Gastrocnemius medialis (tissue), 4 donors: ENCODE data around the gene USP5.

Source experiments
- POLR2A ChIP-seq, 2 donors: fragments of 450-650 bp; IDR thresholded peaks; one replicate each; pipeline ENCODE4 v1.6.1; 2017; ENCODE audit warnings: antibody characterized with exemption in 2 of 2, mild to moderate bottlenecking in 2 of 2, moderate library complexity in 2 of 2
- TF ChIP-seq, protein P1 (sequence below), 5 experiments: fragments of 450-650 bp in 3 of 5; fragments of 200-600 bp in 2 of 5; sonication (generic) in 2 of 5; IDR thresholded peaks in 4 of 5; conservative IDR thresholded peaks in 1 of 5; 1 replicate in 4 of 5; 2 replicates in 1 of 5; pipeline ENCODE4 v1.5.1; 2016 to 2019; ENCODE audit warnings: antibody characterized with exemption in 5 of 5, mild to moderate bottlenecking in 3 of 5, moderate library complexity in 3 of 5

DNA sequence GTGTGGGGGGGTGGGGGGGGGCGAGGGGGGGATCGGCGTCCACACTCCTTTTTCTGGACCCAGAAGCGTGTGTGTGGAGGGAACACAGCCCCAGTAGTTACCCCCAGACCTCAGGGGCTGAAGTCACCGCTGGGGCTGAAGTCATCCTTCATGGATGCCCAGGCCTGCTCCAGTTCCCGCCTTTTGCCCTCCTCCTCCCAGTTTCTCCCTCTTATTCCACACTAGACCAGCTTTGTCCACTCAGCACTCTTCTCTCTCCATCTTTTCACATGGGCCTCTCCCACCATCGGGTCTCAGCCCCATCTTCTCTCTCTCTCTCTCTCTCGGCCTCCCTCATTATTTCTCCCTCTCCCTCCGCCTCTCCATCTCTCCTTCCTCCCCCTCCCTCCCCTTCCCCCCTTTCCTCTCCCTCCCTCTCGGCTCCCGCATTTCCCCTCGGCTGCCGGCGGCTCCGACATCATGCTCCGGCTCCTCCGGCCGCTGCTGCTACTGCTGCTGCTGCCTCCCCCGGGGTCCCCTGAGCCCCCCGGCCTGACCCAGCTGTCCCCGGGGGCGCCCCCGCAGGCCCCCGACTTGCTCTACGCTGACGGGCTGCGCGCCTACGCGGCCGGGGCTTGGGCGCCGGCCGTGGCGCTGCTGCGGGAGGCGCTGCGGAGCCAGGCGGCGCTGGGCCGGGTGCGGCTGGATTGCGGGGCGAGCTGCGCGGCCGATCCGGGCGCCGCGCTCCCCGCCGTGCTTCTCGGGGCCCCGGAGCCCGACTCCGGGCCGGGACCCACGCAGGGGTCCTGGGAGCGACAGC is 23.8 kb upstream of the USP5 start, which contains the start of gene P3H3:
- TF ChIP-seq POLR2A (IDR thresholded peaks at IDR 0.05): no peak
- TF ChIP-seq, protein P1, sequence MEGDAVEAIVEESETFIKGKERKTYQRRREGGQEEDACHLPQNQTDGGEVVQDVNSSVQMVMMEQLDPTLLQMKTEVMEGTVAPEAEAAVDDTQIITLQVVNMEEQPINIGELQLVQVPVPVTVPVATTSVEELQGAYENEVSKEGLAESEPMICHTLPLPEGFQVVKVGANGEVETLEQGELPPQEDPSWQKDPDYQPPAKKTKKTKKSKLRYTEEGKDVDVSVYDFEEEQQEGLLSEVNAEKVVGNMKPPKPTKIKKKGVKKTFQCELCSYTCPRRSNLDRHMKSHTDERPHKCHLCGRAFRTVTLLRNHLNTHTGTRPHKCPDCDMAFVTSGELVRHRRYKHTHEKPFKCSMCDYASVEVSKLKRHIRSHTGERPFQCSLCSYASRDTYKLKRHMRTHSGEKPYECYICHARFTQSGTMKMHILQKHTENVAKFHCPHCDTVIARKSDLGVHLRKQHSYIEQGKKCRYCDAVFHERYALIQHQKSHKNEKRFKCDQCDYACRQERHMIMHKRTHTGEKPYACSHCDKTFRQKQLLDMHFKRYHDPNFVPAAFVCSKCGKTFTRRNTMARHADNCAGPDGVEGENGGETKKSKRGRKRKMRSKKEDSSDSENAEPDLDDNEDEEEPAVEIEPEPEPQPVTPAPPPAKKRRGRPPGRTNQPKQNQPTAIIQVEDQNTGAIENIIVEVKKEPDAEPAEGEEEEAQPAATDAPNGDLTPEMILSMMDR (IDR thresholded peaks at IDR 0.05 in 4 of 5, conservative IDR thresholded peaks at IDR 0.05 in 1 of 5): no peak
